ENCODE results near the gene FIG4. TPM values are rescaled to one million over a fixed set of nuclear protein-coding genes. Genes with fewer than 3 reads are reported as not detected.
A peak's percentile ranks its signal among the peaks of the same experiment; 100 is the strongest.

Gene FIG4
- total and polyA plus RNA-seq, 2 of the 4 experiments (the other 2 are of a cell fraction), result 12.1 to 15.4 TPM

DNA sequence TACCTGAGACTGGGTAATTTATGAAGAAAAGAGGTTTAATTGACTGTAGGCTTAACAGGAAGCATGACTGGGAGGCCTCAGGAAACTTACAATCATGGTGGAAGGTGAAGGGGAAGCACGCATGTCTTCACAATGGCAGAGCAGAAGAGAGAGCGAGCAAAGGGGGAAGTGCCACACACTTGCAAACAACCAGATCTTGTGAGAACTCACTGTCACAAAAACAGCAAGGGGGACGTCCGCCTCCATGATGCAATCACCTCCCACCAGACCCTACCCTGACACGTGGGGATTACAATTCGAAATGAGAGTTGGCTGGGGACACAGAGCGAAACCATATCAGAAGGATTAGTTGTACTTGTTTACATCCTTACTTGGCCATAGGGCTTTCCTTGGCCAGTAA lies 49.7 kb downstream of the FIG4 start:
- Histone ChIP-seq H2AFZ (replicated peaks; ENCODE audit: low read length, poor library complexity) (no peak overlapping the region), H3K18ac (ENCODE audit: low read depth, low read length) (no peak overlapping the region), H3K27ac (ENCODE audit: insufficient read depth, low read length) (no peak overlapping the region), H3K4me3 (ENCODE audit: insufficient read depth, low read depth, low read length) (no peak overlapping the region), H3K23ac (ENCODE audit: low read depth, low read length) (no peak overlapping the region), H3K4me1 (ENCODE audit: control insufficient read depth, insufficient read depth, low read length) (peaks cover 14% of the 10 kb centered on the region), H3K9me3 (ENCODE audit: control insufficient read depth, insufficient read depth, low read length) (no peaks in the 10 kb centered on the region), H3K36me3 (ENCODE audit: control insufficient read depth, insufficient read depth, low read length) (no peaks in the 10 kb centered on the region), H2BK20ac (ENCODE audit: low read depth, low read length) (no peak overlapping the region), H4K5ac (ENCODE audit: low read depth, low read length) (no peak overlapping the region), H2BK5ac (ENCODE audit: low read depth, low read length, poor library complexity, severe bottlenecking) (no peak overlapping the region), H3K79me1 (ENCODE audit: low read depth in 1 of 2, low read length in 2 of 2) (no peaks in the 10 kb centered on the region), H2AK5ac (ENCODE audit: low read depth, low read length) (no peak overlapping the region), H3K27me3 (ENCODE audit: control insufficient read depth, insufficient read depth, low read length) (no peaks in the 10 kb centered on the region), H3K4ac (ENCODE audit: low read depth, low read length) (no peak overlapping the region), H4K20me1 (ENCODE audit: insufficient read depth, low read length) (no peaks in the 10 kb centered on the region), H2BK15ac (ENCODE audit: low read depth, low read length) (no peak overlapping the region), H3K9ac (ENCODE audit: low read depth, low read length) (no peak overlapping the region), H3K4me2 (ENCODE audit: low read depth, low read length) (no peak overlapping the region), H4K91ac (ENCODE audit: insufficient read depth, low read depth, low read length) (no peak overlapping the region), H2BK120ac (ENCODE audit: low read depth, low read length) (no peak overlapping the region), H4K8ac (ENCODE audit: low read depth in 2 of 2, low read length in 2 of 2) (no peak overlapping the region), H2AK9ac (replicated peaks; ENCODE audit: low read depth, low read length, poor library complexity) (no peak overlapping the region), H3K14ac (replicated peaks; ENCODE audit: low read depth, low read length) (no peak overlapping the region), H3K56ac (ENCODE audit: extremely low read depth, insufficient read depth, low read length) (no peak overlapping the region), H3K9me1 (ENCODE audit: insufficient read depth, low read length) (peaks cover 10% of the 10 kb centered on the region)
- ATAC-seq (ENCODE audit: low read depth) (no peak), DNase-seq (no peak)
- in situ Hi-C loops (cut with MboI; ENCODE audit: low sequenced_read_pairs), result no loop called here
- TF ChIP-seq MAFK (IDR thresholded peaks at IDR 0.05; ENCODE audit: low read depth, low read length) (no peak), CEBPB (IDR thresholded peaks at IDR 0.05; ENCODE audit: low read depth, low read length) (peak; percentile 6; the same call in 1 of the 2 replicates)
- dilution Hi-C loops (cut with HindIII; ENCODE audit: low sequenced_read_pairs, unreplicated experiment), result no loop called here
- ChIA-PET POLR2A (ENCODE audit: unreplicated experiment) (no interaction called here), CTCF (no interaction called here)
- BruUV-seq (replicated peaks), result no TSS peak
- intact Hi-C loops (cut with micrococcal nuclease), result no loop called here
- no CpG with 5 or more reads among the region's 7 CpGs for WGBS, 2 experiments (ENCODE audit: extremely low coverage in 2 of 2, insufficient read length in 1 of 2)
